ENCODE data around the gene EEFSEC. TPM values are rescaled to one million over a fixed set of nuclear protein-coding genes. Genes with fewer than 3 reads are reported as not detected.

EEFSEC gene
- total RNA-seq, 1 experiment from 2014 or later = 9.5 TPM

GRCh38 chr3:128435058-128435457, 281.8 kb downstream of the EEFSEC start:
- DNase-seq = peak; percentile 57
- Histone ChIP-seq H3K79me1 (ENCODE audit: insufficient read depth, low read depth, low read length, poor library complexity, severe bottlenecking) (no peaks in the 10 kb centered on the region), H2BK20ac (ENCODE audit: low read depth, low read length, poor library complexity, severe bottlenecking) (no peak overlapping the region), H3K27me3 (ENCODE audit: insufficient read depth, low read length) (peaks cover 12% of the 10 kb centered on the region; the same call in 1 of the 2 replicates), H3K4ac (ENCODE audit: low read depth, low read length) (no peak overlapping the region), H2BK5ac (ENCODE audit: insufficient read length, low read length) (no peak overlapping the region), H3K27ac (ENCODE audit: insufficient read length, low read depth, low read length) (no peak overlapping the region), H3K9me3 (ENCODE audit: control insufficient read depth, low read depth, low read length) (no peaks in the 10 kb centered on the region), H3K14ac (ENCODE audit: insufficient read depth, low read length) (no peak overlapping the region), H2BK12ac (ENCODE audit: insufficient read length, low read depth, low read length) (no peak overlapping the region), H3K4me1 (ENCODE audit: insufficient read depth, low read length) (peaks cover 2% of the 10 kb centered on the region; the same call in 1 of the 2 replicates), H2BK120ac (ENCODE audit: low read depth, low read length, poor library complexity, severe bottlenecking) (no peak overlapping the region), H3K9ac (ENCODE audit: extremely low read depth, insufficient read length, low read length) (no peak overlapping the region), H4K91ac (ENCODE audit: insufficient read length, low read depth, low read length) (no peak overlapping the region), H3K23me2 (ENCODE audit: insufficient read length, low read depth, low read length, poor library complexity, severe bottlenecking) (peaks cover 7% of the 10 kb centered on the region), H4K5ac (ENCODE audit: insufficient read length, low read depth, low read length) (no peak overlapping the region), H3K56ac (ENCODE audit: insufficient read length, low read depth, low read length) (no peak overlapping the region), H3K18ac (ENCODE audit: insufficient read length, low read depth, low read length) (no peak overlapping the region), H3K4me2 (ENCODE audit: insufficient read depth, insufficient read length, low read length) (no peak overlapping the region), H4K20me1 (ENCODE audit: control insufficient read depth, insufficient read depth, insufficient read length) (no peaks in the 10 kb centered on the region), H2AK5ac (ENCODE audit: insufficient read length, low read length) (no peak overlapping the region), H3K79me2 (ENCODE audit: insufficient read depth, low read length) (no peaks in the 10 kb centered on the region), H4K8ac (replicated peaks; ENCODE audit: insufficient read length, low read depth, low read length) (no peak overlapping the region), H3T11ph (ENCODE audit: low read length) (no peak overlapping the region), H2AFZ (ENCODE audit: low read length) (no peak overlapping the region), H2BK15ac (ENCODE audit: low read depth, low read length) (no peak overlapping the region), H3K23ac (ENCODE audit: insufficient read length, low read depth, low read length) (no peak overlapping the region)
- H3K4me1 Mint-ChIP-seq = peaks cover 52 to 60% of the 10 kb centered on the region in 2 experiments
- H3K9me3 Mint-ChIP-seq = no peaks in the 10 kb centered on the region; a peak in 1 of 5 replicates
- H3K4me3 Mint-ChIP-seq = no peak overlapping the region
- peaks cover 76% of the 10 kb centered on the region for H3K27me3 Mint-ChIP-seq (ENCODE audit: low read depth)
- no peaks in the 10 kb centered on the region; a peak in 2 of 7 replicates for H3K36me3 Mint-ChIP-seq (ENCODE audit: insufficient read depth in 1 of 3, low read depth in 3 of 3)
- no CpG with 5 or more reads among the region's 6 CpGs for whole genome bisulfite sequencing (ENCODE audit: extremely low coverage, insufficient read length, low lambda C conversion rate)
- TF ChIP-seq CTCF (conservative IDR thresholded peaks at IDR 0.05) = no peak
- no peak overlapping the region for H3K27ac Mint-ChIP-seq
